NCI-H2107 treated with DMSO at 0.1 percent for 48 hours (cell line): ENCODE data around the gene LURAP1L.
A peak's percentile ranks its signal among the peaks of the same experiment; 100 is the strongest.

Experiments used
- DNase-seq: peaks from one replicate; lab custom pipeline; 2025; ENCODE audit not compliant: unreplicated experiment; lab: John Stamatoyannopoulos, UW

LURAP1L gene

GRCh38 chr9:12812710-12813109 lies 37.9 kb downstream of the LURAP1L start:
- no peak for DNase-seq

GRCh38 chr9:12813533-12813932 lies 38.7 kb downstream of the LURAP1L start:
- no peak for DNase-seq

GRCh38 chr9:12813960-12814876 lies 39.4 kb downstream of the LURAP1L start:
- DNase-seq = peak; percentile 71

- DNase-seq = peak; percentile 41
Observed at GRCh38 chr9:12814877-12815237, 40.0 kb downstream of the LURAP1L start.

GRCh38 chr9:12815888-12816287 lies 41.1 kb downstream of the LURAP1L start:
- no peak for DNase-seq

GRCh38 chr9:12816656-12817101 lies 41.9 kb downstream of the LURAP1L start:
- DNase-seq = no peak

- no peak for DNase-seq
Observed at GRCh38 chr9:12817702-12818101, 42.9 kb downstream of the LURAP1L start.

- DNase-seq = no peak
Observed at GRCh38 chr9:12818431-12819000, 43.7 kb downstream of the LURAP1L start.

GRCh38 chr9:12819436-12820185 lies 44.8 kb downstream of the LURAP1L start:
- DNase-seq = no peak

- DNase-seq = no peak
Observed at GRCh38 chr9:12822111-12822510, 47.3 kb downstream of the LURAP1L start.

GRCh38 chr9:12826924-12827565 lies 52.2 kb downstream of the LURAP1L start:
- DNase-seq = no peak

GRCh38 chr9:12833701-12834100 lies 58.9 kb downstream of the LURAP1L start:
- no peak for DNase-seq

- DNase-seq = no peak
Observed at GRCh38 chr9:12838546-12838945, 63.7 kb downstream of the LURAP1L start.

- no peak for DNase-seq
Observed at GRCh38 chr9:12843735-12844134, 68.9 kb downstream of the LURAP1L start.

GRCh38 chr9:12846035-12846434 lies 71.2 kb downstream of the LURAP1L start:
- no peak for DNase-seq

- DNase-seq = no peak
Observed at GRCh38 chr9:12847561-12847960, 72.7 kb downstream of the LURAP1L start.

GRCh38 chr9:12849486-12850003 lies 74.7 kb downstream of the LURAP1L start:
- DNase-seq = no peak

- no peak for DNase-seq
Observed at GRCh38 chr9:12851341-12852090, 76.7 kb downstream of the LURAP1L start.

- DNase-seq = no peak
Observed at GRCh38 chr9:12853051-12853450, 78.2 kb downstream of the LURAP1L start.

GRCh38 chr9:12854221-12854620 lies 79.4 kb downstream of the LURAP1L start:
- DNase-seq = no peak
